AG04449 (cell line): Measurements from ENCODE around the gene ATP2C2.

Experiments used
- CTCF ChIA-PET: fragments of 350-600 bp; formaldehyde crosslinking; extraction: SDS; loops from one replicate; lab custom pipeline; 2021; ENCODE audit warnings: antibody characterized with exemption; lab: Yijun Ruan, JAX
- POLR2A ChIA-PET: fragments of 400-600, 350-600 bp; formaldehyde crosslinking; extraction: SDS; loops from one replicate; lab custom pipeline; 2020; ENCODE audit warnings: antibody characterized with exemption, inconsistent platforms; lab: Yijun Ruan, JAX
- DNase-seq: peaks from one replicate; pipeline ENCODE4 v3.0.0-alpha.2; 2010; ENCODE audit warnings: low read depth, low spot score
- H3K4me3 ChIP-seq: 2 replicates; pipeline ENCODE4 v1.5.1; 2011; ENCODE audit warnings: low read depth, mild to moderate bottlenecking, control low read depth, low read length
- TF ChIP-seq, protein P1 (sequence below): IDR thresholded peaks from one replicate; pipeline ENCODE4 v1.5.1; 2011; ENCODE audit warnings: mild to moderate bottlenecking, moderate library complexity, low read length, control low read depth, inconsistent platforms; ENCODE audit not compliant: insufficient read depth; ENCODE audit errors: missing control alignments

The ATP2C2 gene

DNA sequence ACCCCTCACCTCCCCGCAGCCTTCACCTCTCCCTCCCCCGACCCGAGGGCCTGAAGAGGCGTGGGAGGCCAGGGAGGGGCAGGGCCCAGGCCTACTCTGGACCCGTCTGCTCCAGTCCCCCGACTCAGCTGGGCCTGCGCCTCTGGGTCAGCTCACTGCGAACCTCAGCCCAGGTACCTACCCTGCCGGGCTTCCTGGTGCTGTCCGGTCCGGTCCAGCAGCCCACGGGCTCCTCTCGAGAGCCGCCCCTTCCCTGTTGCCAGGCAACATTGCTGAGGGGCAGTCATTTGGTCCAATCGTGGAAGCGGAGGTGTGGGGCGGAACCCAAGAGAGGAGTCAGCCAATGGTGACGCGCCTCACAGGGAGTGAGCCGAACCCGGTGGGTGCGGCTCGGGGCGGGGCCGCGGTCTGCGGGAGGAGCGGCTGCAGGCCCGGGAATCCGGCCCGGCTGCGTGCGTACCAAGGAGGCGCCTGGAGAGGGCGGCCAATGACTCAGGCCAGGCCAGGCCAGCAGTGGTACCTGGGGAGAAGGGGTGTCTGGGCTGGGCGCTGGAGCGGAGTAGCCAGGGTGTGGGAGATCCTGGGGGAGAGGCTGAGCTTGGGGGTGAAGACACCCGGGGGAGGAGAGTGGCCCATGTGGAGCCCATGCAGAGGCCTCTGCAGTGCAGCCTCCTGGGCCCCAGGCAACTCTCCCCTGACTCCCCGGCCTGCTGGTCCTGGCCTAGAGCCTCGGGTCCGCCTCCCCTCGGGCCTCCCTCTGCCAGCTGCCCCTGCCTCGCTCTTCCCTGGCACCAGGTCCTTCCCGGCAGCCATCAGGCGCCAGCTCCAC, 136.3 kb downstream of the ATP2C2 start, which contains the start of gene MEAK7:
Gene MEAK7 (minus strand): TSS at position 240 of the 829 bp plus-strand sequence. CDS start 6,573 bp downstream, outside the sequence.
- POLR2A ChIA-PET: interaction anchor here (0.8 to 2.3 kb wide), 3 partner anchors 112 to 205 kb away, joined by 3 to 8 read pairs (median 4); partner anchors contain the start of gene COTL1
- peak; percentile 77 for DNase-seq
- TF ChIP-seq, protein P1, sequence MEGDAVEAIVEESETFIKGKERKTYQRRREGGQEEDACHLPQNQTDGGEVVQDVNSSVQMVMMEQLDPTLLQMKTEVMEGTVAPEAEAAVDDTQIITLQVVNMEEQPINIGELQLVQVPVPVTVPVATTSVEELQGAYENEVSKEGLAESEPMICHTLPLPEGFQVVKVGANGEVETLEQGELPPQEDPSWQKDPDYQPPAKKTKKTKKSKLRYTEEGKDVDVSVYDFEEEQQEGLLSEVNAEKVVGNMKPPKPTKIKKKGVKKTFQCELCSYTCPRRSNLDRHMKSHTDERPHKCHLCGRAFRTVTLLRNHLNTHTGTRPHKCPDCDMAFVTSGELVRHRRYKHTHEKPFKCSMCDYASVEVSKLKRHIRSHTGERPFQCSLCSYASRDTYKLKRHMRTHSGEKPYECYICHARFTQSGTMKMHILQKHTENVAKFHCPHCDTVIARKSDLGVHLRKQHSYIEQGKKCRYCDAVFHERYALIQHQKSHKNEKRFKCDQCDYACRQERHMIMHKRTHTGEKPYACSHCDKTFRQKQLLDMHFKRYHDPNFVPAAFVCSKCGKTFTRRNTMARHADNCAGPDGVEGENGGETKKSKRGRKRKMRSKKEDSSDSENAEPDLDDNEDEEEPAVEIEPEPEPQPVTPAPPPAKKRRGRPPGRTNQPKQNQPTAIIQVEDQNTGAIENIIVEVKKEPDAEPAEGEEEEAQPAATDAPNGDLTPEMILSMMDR: peak; percentile 39
- CTCF ChIA-PET: interaction anchor here (0.7 to 12.3 kb wide), 25 partner anchors 9 to 465 kb away, joined by 3 to 446 read pairs (median 7); partner anchors contain the start of gene COTL1
- H3K4me3 ChIP-seq: peak within 1 kb of the TSS; percentile 100

DNA sequence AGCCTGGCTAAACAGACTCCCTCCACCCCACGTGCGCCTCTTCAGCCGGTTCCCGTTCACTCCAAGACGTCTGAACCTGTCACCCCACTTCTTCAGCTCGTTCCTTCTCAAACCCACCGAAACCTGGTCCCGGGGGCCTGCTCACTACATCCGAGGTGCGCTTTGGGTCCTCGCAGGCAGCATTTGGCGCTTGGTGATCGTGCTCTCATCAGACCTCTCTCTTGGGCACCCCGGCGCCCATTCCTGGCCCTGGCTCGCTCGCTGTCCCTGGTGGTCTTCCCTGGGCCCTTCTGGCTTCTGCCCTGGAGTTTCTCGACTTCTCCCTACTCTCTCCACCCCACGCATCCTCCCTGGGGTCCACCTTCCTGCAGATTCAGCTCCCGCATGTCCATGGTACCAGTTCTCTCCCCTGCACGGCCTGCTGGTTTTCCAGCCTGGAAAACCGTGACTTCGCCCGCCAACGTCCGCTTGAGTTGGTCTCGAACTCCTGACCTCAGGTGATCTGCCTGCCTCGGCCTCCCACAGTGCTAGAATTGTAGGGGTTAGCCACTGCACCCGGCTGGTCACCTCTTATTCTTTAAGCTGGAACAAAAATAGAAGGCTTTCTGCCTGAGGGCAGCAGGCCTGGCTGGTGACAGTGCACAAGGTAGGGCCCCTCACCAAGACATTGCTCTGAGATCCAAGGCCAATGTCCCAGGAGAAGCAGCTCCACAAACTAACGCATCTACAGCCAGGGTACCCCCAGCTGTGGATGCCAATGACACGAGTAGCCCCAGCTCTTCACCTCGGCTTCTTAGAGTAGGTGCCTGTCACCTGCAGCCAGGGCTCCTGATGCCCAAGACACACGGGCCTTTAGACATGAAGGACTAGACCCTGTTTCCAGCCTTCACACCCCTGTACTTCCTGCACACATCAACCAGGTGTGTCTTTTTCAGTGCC, 137.2 kb downstream of the ATP2C2 start:
- no peak for DNase-seq
- CTCF ChIA-PET: interaction anchor here (0.7 to 12.3 kb wide), 51 partner anchors 8 to 464 kb away, joined by 3 to 446 read pairs (median 5); partner anchors contain the start of genes COTL1, KLHL36 and MBTPS1
- POLR2A ChIA-PET: interaction anchor here (0.8 to 2.3 kb wide), 2 partner anchors 111 to 113 kb away, joined by 4 to 8 read pairs; partner anchors contain the start of gene COTL1
- TF ChIP-seq, protein P1: no peak
- peak overlapping the region; percentile 55 for H3K4me3 ChIP-seq

DNA sequence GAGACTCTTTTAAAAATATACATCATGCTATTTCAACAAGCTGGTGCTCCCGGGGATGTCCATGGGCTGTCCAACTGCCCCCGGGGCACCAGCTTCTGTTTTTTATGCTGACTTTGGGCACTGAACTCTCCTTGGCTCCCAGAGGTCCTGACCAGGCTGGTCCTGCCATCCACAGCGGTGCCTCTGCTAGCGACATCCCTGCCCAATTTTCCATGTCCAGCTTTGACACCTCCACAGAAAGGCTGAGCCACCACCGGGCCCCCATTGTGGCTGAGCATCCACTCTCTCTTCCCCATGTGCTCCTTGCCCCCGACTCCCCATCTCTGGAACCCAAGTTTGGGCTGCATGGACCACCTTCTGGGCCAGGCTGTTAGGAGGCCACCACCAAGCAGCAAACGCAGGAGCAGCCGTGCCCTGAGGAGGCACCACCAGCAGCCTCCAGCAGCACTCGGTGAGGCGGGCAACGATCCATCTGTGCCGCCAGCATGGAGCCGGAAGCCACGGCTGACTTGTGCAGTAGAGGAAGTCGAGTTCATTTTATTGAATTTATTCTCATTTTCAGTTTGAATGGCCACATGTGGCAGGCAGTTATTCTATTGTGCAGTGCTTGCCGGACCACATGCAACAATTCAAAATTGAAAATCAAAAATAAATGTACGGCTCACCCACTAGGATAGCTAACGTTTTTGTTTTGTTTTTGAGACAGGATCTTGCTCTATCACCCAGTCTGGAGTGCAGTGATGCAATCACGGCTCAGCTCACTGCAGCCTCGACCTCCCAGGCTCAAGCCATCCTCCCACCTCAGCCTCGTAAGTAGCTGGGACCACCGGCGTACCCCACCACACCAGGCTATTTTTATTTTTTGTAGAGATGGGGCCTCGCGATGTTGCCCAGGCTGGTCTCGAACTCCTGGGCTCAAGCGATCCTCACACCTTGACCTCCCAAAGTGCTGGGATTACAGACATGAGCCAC, 139.0 kb downstream of the ATP2C2 start:
- no peak overlapping the region for H3K4me3 ChIP-seq
- DNase-seq: no peak
- POLR2A ChIA-PET: interaction anchor here (0.9 to 2.3 kb wide), 2 partner anchors 9 to 109 kb away, joined by 3 to 8 read pairs; no protein-coding TSS in a partner anchor
- CTCF ChIA-PET: interaction anchor here (0.5 to 12.3 kb wide), 34 partner anchors 10 to 241 kb away, joined by 3 to 446 read pairs (median 6); partner anchors contain the start of gene COTL1
- TF ChIP-seq, protein P1: no peak

DNA sequence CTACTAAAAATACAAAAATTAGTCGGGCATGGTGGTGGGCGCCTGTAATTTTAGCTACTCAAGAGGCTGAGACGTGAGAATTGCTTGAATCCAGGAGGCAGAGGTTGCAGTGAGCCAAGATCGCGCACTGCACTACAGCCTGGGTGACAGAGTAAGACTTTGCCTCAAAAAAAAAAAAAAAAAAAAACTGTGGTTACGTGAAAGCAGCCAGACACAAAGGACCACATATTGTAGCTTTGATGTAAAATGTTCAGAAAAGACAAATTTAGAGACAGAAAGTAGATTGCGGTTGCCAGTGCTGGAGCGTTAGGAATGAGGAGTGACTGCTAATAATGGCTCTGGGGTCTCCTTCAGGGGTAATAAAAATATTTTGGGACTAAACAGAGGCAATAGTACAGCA, 140.2 kb downstream of the ATP2C2 start:
- H3K4me3 ChIP-seq: no peak overlapping the region
- TF ChIP-seq, protein P1: no peak
- DNase-seq: no peak
- POLR2A ChIA-PET: no interaction called here
- CTCF ChIA-PET: interaction anchor here (1.3 to 12.3 kb wide), 3 partner anchors 11 to 221 kb away, joined by 3 to 446 read pairs (median 45); partner anchors contain the start of gene COTL1
